PFSK-1 (cell line): ENCODE data around the gene MCRS1.

Experiments used
- FOXP2 ChIP-seq: optimal IDR thresholded peaks from 2 replicates; pipeline ENCODE3; 2011; ENCODE audit warnings: borderline replicate concordance, control low read depth, inconsistent platforms; ENCODE audit not compliant: insufficient read depth; ENCODE audit errors: extremely low read length, extremely low read depth
- POLR2AphosphoS5 ChIP-seq: IDR thresholded peaks from 2 replicates; pipeline ENCODE4 v1.6.1; 2012; ENCODE audit warnings: low read depth, mild to moderate bottlenecking, control low read depth, low read length, moderate library complexity
- SIN3A ChIP-seq: IDR thresholded peaks from 2 replicates; pipeline ENCODE4 v1.6.1; 2012; ENCODE audit warnings: mild to moderate bottlenecking, low read length, moderate library complexity, borderline replicate concordance; ENCODE audit not compliant: insufficient read depth
- TAF1 ChIP-seq: IDR thresholded peaks from 2 replicates; pipeline ENCODE4 v1.6.1; 2012; ENCODE audit warnings: low read length, control low read depth, borderline replicate concordance; ENCODE audit not compliant: insufficient read depth
- TF ChIP-seq, protein P1 (sequence below), 2 experiments: IDR thresholded peaks; 2 replicates each; pipeline versions ENCODE4 v1.6.1 to v1.8.0; 2011 to 2012; ENCODE audit warnings: low read depth in 2 of 2, low read length in 2 of 2, control low read depth in 1 of 2, inconsistent platforms in 1 of 2, mild to moderate bottlenecking in 1 of 2, moderate library complexity in 1 of 2; ENCODE audit not compliant: insufficient read depth in 1 of 2

DNA sequence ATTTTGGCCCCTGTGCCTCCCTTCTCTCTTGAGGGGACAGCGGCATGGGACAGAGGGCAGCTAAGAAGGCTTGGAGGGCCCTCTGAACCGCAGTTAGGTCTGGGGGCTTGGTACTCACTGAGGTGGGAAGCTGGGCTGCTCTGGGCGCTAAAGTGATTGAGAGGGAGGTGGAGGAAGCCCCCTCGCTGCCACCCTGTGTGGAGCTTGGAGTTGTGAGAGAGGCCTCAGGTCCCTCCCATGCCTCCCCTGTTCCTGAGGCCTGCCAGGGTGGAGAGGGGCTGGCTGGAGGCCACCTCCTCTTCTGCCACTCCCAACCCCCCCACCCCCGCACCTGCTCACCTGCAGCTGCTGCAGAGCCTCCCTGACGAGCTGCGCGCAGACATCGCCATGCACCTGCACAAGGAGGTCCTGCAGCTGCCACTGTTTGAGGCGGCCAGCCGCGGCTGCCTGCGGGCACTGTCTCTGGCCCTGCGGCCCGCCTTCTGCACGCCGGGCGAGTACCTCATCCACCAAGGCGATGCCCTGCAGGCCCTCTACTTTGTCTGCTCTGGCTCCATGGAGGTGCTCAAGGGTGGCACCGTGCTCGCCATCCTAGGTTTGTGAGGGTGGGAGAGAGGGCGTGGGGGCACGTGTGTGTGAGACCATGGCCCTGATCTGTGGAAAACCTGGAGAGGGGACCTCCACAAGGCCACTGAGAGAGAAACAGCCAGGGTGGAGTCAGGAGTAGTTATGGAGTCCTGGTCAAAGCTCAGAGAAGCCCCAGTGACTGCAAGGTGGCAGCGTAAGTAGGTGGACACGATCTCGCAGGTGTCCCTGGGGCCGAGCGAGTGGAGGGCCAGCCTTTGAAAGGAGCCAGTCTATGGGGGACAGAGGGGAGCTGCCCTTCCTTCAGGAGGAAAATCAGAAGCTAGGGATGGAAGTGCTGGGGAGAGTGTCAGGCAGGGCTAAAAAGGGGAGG lies 17.9 kb downstream of the MCRS1 start:
- TF ChIP-seq, protein P1, sequence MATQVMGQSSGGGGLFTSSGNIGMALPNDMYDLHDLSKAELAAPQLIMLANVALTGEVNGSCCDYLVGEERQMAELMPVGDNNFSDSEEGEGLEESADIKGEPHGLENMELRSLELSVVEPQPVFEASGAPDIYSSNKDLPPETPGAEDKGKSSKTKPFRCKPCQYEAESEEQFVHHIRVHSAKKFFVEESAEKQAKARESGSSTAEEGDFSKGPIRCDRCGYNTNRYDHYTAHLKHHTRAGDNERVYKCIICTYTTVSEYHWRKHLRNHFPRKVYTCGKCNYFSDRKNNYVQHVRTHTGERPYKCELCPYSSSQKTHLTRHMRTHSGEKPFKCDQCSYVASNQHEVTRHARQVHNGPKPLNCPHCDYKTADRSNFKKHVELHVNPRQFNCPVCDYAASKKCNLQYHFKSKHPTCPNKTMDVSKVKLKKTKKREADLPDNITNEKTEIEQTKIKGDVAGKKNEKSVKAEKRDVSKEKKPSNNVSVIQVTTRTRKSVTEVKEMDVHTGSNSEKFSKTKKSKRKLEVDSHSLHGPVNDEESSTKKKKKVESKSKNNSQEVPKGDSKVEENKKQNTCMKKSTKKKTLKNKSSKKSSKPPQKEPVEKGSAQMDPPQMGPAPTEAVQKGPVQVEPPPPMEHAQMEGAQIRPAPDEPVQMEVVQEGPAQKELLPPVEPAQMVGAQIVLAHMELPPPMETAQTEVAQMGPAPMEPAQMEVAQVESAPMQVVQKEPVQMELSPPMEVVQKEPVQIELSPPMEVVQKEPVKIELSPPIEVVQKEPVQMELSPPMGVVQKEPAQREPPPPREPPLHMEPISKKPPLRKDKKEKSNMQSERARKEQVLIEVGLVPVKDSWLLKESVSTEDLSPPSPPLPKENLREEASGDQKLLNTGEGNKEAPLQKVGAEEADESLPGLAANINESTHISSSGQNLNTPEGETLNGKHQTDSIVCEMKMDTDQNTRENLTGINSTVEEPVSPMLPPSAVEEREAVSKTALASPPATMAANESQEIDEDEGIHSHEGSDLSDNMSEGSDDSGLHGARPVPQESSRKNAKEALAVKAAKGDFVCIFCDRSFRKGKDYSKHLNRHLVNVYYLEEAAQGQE (IDR thresholded peaks at IDR 0.05; ENCODE audit: insufficient read depth in 1 of 2, low read depth in 2 of 2, low read length in 2 of 2), result no peak
- TF ChIP-seq TAF1, result no peak
- no peak for TF ChIP-seq POLR2AphosphoS5
- no peak for TF ChIP-seq SIN3A
- no peak for TF ChIP-seq FOXP2
